OCI-LY7 (cell line): Measurements from ENCODE around the gene DGKH. TPM values are rescaled to one million over a fixed set of nuclear protein-coding genes. Genes with fewer than 3 reads are reported as not detected.

Experiments used
- BruUV-seq: library from RNA; stranded (reverse); fragments of 400-500 nt; replicated peaks from 2 replicates; lab custom pipeline; 2021; lab: Mats Ljungman, UMichigan
- CTCF ChIA-PET: fragments of 300-600 bp; sonication (Branson Sonifier 250); formaldehyde crosslinking; loops from one replicate; lab custom pipeline; 2022; ENCODE audit warnings: antibody characterized with exemption; ENCODE audit not compliant: unreplicated experiment; lab: Charles Lee
- POLR2A ChIA-PET: fragments of 300-600 bp; sonication (Branson Sonifier 250); formaldehyde crosslinking; loops from one replicate; lab custom pipeline; 2022; ENCODE audit warnings: antibody characterized with exemption; lab: Charles Lee
- DNase-seq: peaks from one replicate; pipeline ENCODE4 v3.0.0-alpha.2; 2015; ENCODE audit warnings: low spot score
- H2AFZ ChIP-seq: fragments of 200-600 bp; sonication (generic), shearing (Covaris generic); 2 replicates; pipeline ENCODE4 v1.6.1; 2014; ENCODE audit warnings: mild to moderate bottlenecking, antibody characterized with exemption, low read length, moderate library complexity
- H3K27ac ChIP-seq: fragments of 200-600 bp; sonication (generic); 2 replicates; pipeline ENCODE4 v1.5.1; 2014; ENCODE audit warnings: mixed run types, low read depth, mild to moderate bottlenecking, moderate library complexity, low read length, inconsistent platforms; ENCODE audit not compliant: poor library complexity, severe bottlenecking
- H3K36me3 ChIP-seq: fragments of 200-600 bp; sonication (generic); 2 replicates; pipeline ENCODE4 v1.6.1; 2014; ENCODE audit warnings: mild to moderate bottlenecking, antibody characterized with exemption, low read length, moderate library complexity, mixed read lengths; ENCODE audit not compliant: insufficient read depth
- H3K4me1 ChIP-seq: fragments of 200-600 bp; sonication (generic); 2 replicates; pipeline ENCODE4 v1.5.1; 2014; ENCODE audit warnings: mild to moderate bottlenecking, low read length; ENCODE audit not compliant: insufficient read depth, poor library complexity, severe bottlenecking
- H3K4me2 ChIP-seq: fragments of 200-600 bp; sonication (generic); 2 replicates; pipeline ENCODE4 v1.6.1; 2014; ENCODE audit warnings: mild to moderate bottlenecking, low read length
- H3K4me3 ChIP-seq: fragments of 200-600 bp; sonication (generic); 2 replicates; pipeline ENCODE4 v1.5.1; 2014; ENCODE audit warnings: mild to moderate bottlenecking, low read depth, low read length; ENCODE audit not compliant: poor library complexity, severe bottlenecking
- H3K79me2 ChIP-seq: fragments of 200-600 bp; sonication (generic); 2 replicates; pipeline ENCODE4 v1.6.1; 2016; ENCODE audit warnings: low read depth, mild to moderate bottlenecking, low read length, moderate library complexity, mixed read lengths; ENCODE audit not compliant: insufficient read depth
- H3K9me2 ChIP-seq: fragments of 200-600 bp; sonication (generic); 2 replicates; pipeline ENCODE4 v1.6.1; 2016; ENCODE audit warnings: mild to moderate bottlenecking, low read length, mixed read lengths; ENCODE audit not compliant: insufficient read depth
- H3K9me3 ChIP-seq: fragments of 200-600 bp; sonication (generic); 2 replicates; pipeline ENCODE4 v1.6.1; 2014; ENCODE audit warnings: mild to moderate bottlenecking, mixed run types, low read length, mixed read lengths
- H4K20me1 ChIP-seq: fragments of 200-600 bp; sonication (generic); 2 replicates; pipeline ENCODE4 v1.6.1; 2014; ENCODE audit warnings: mild to moderate bottlenecking, antibody characterized with exemption, low read length, moderate library complexity, mixed read lengths; ENCODE audit not compliant: insufficient read depth
- EZH2phosphoT487 ChIP-seq: fragments of 200-600 bp; sonication (generic); IDR thresholded peaks from 2 replicates; pipeline ENCODE4 v1.6.1; 2018; ENCODE audit warnings: low read depth, borderline replicate concordance, mild to moderate bottlenecking, mixed run types, antibody characterized with exemption, low read length, moderate library complexity, mixed read lengths
- intact Hi-C: fragments of 100-400 bp; cut with micrococcal nuclease; formaldehyde crosslinking; loops from one replicate; pipeline ENCODE4 v1.10.0; 2022; ENCODE audit not compliant: unreplicated experiment
- total RNA-seq, 2 experiments: library from RNA; depleted of rRNA in 1 of 2; stranded (reverse); fragments of >200 nt in 1 of 2; shearing (Covaris generic) in 1 of 2; gene quantifications; 2 replicates each; pipeline ENCODE4 v1.2.3, GENCODE V29; 2014 to 2022
- TF ChIP-seq, protein P1 (sequence below): fragments of 200-600 bp; sonication (generic); conservative IDR thresholded peaks from 2 replicates; pipeline ENCODE4 v1.5.1; 2014; ENCODE audit warnings: mild to moderate bottlenecking, antibody characterized with exemption, low read length, moderate library complexity, mixed read lengths

Gene DGKH
- total RNA-seq, 2 experiments from 2014 or later: 6.2 to 16.1 TPM

DNA sequence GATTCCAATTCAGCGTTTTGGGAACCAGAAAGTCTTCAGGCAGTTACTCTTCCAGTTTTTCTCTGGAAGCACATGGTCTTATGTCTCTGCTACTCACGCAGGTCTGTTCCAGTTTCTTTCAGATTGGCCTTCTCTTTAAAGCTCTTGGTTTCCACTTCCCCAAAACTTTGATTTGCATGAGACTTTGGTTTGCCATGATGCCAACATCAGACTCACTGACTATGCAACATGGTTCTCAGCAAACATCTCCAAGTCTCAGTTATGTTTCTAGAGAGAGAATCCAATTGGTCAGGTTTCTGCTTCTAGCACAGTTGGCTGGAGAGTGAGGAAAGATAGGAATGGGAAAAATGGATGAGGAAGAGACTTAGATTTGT is 226.6 kb downstream of the DGKH start:
- Histone ChIP-seq H3K4me2 (peak overlapping the region; percentile 98), H3K9me2 (no peaks in the 10 kb centered on the region), H2AFZ (no peak overlapping the region; the same call in 1 of the 2 replicates), H3K36me3 (peaks cover 31% of the 10 kb centered on the region), H3K4me1 (peaks cover 71% of the 10 kb centered on the region), H3K79me2 (peaks cover 78% of the 10 kb centered on the region), H3K9me3 (peaks cover 12% of the 10 kb centered on the region; the same call in 1 of the 2 replicates), H3K27ac (peak overlapping the region; percentile 75), H3K4me3 (peak overlapping the region; percentile 82), H4K20me1 (no peaks in the 10 kb centered on the region)
- DNase-seq: peak; percentile 80
- ChIA-PET CTCF (no interaction called here), POLR2A (interaction anchor here (0.7 to 1.5 kb wide), 2 partner anchors 815 to 1129 kb away, joined by 3 to 4 read pairs; no protein-coding TSS in a partner anchor)
- intact Hi-C loops: loop anchor here (10.0 kb wide), 4 partner anchors 320 to 970 kb away; no protein-coding TSS in a partner anchor
- TF ChIP-seq, protein P1, sequence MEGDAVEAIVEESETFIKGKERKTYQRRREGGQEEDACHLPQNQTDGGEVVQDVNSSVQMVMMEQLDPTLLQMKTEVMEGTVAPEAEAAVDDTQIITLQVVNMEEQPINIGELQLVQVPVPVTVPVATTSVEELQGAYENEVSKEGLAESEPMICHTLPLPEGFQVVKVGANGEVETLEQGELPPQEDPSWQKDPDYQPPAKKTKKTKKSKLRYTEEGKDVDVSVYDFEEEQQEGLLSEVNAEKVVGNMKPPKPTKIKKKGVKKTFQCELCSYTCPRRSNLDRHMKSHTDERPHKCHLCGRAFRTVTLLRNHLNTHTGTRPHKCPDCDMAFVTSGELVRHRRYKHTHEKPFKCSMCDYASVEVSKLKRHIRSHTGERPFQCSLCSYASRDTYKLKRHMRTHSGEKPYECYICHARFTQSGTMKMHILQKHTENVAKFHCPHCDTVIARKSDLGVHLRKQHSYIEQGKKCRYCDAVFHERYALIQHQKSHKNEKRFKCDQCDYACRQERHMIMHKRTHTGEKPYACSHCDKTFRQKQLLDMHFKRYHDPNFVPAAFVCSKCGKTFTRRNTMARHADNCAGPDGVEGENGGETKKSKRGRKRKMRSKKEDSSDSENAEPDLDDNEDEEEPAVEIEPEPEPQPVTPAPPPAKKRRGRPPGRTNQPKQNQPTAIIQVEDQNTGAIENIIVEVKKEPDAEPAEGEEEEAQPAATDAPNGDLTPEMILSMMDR: no peak
- no peak for TF ChIP-seq EZH2phosphoT487
- no TSS peak for BruUV-seq

DNA sequence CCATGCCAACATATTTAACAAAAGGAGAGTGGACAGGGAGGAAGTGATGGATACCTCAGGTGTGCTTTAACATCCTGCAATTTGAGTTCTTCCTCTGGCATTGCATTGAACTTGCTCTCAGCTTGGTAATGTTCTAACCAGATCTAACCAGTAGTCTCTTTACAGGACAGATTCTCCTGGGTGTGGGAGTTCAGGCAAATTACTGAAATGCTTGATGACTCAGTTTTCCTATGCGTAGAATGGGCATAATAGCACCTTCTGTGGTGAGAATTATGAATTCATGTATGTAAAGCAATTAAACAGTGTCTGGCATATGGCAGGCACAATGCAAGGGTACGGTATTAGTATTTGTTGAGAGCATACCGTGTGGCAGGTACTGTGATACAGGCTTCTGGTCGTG is 227.1 kb downstream of the DGKH start:
- H4K20me1 ChIP-seq: peaks cover under 1% of the 10 kb centered on the region; the same call in 1 of the 2 replicates
- H3K36me3 ChIP-seq: peaks cover 29% of the 10 kb centered on the region
- H3K9me3 ChIP-seq: peaks cover 8% of the 10 kb centered on the region; the same call in 1 of the 2 replicates
- peak; percentile 17 for DNase-seq
- intact Hi-C loops: loop anchor here (10.0 kb wide), 4 partner anchors 321 to 969 kb away; no protein-coding TSS in a partner anchor
- H2AFZ ChIP-seq: no peak overlapping the region
- POLR2A ChIA-PET: interaction anchor here (0.7 to 1.9 kb wide), 2 partner anchors 12 to 1129 kb away, joined by 3 to 4 read pairs; no protein-coding TSS in a partner anchor
- no peaks in the 10 kb centered on the region for H3K9me2 ChIP-seq
- H3K4me3 ChIP-seq: peak overlapping the region; percentile 82
- peak overlapping the region; percentile 75 for H3K27ac ChIP-seq
- CTCF ChIA-PET: no interaction called here
- TF ChIP-seq, protein P1: no peak
- TF ChIP-seq EZH2phosphoT487: no peak
- peaks cover 83% of the 10 kb centered on the region for H3K79me2 ChIP-seq
- peaks cover 73% of the 10 kb centered on the region for H3K4me1 ChIP-seq
- BruUV-seq: no TSS peak
- H3K4me2 ChIP-seq: peak overlapping the region; percentile 98

DNA sequence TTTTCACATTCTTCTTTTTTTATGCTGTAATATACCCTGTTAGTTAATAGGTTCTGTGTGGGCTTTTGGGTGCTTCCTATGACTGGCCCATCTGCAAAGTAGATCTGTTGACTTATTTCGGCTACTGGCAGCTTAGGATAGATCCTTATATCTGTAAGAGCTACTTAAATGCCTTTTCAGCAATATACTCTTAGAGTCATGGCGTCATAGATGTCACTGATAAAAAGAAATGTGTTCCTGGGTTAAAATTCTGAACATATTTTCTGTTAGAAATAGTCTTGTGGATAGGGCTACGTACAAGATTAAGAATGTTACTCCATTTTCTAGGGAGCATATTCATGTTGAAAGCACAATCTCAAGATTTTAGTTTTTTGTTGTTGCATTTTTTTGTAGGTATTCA is 228.2 kb downstream of the DGKH start:
- peaks cover 7% of the 10 kb centered on the region; the same call in 1 of the 2 replicates for H4K20me1 ChIP-seq
- CTCF ChIA-PET: no interaction called here
- no peak overlapping the region for H2AFZ ChIP-seq
- H3K9me2 ChIP-seq: no peaks in the 10 kb centered on the region
- TF ChIP-seq, protein P1: no peak
- no peak for TF ChIP-seq EZH2phosphoT487
- no peak overlapping the region for H3K27ac ChIP-seq
- peaks cover 94% of the 10 kb centered on the region for H3K79me2 ChIP-seq
- peaks cover 70% of the 10 kb centered on the region for H3K4me1 ChIP-seq
- BruUV-seq: no TSS peak
- intact Hi-C loops: loop anchor here (10.0 kb wide), 4 partner anchors 322 to 968 kb away; no protein-coding TSS in a partner anchor
- DNase-seq: peak; percentile 8
- H3K4me3 ChIP-seq: peak overlapping the region; percentile 33
- H3K4me2 ChIP-seq: peak overlapping the region; percentile 53
- H3K36me3 ChIP-seq: peaks cover 33% of the 10 kb centered on the region
- POLR2A ChIA-PET: interaction anchor here (1.9 kb wide), 1 partner anchor 11 kb away, joined by 4 read pairs; no protein-coding TSS in a partner anchor
- peaks cover 4% of the 10 kb centered on the region; the same call in 1 of the 2 replicates for H3K9me3 ChIP-seq
